ENCODE measurements around the gene NEURL1. TPM values are rescaled to one million over a fixed set of nuclear protein-coding genes. Genes with fewer than 3 reads are reported as not detected.

The NEURL1 gene
- total and polyA plus RNA-seq, 4 donors: 0.14 to 2.0 (median 0.74) TPM

GRCh38 chr10:103510046-103510685, 16.7 kb downstream of the NEURL1 start:
- no peak for DNase-seq
- H3K4me1 ChIP-seq (ENCODE audit: control insufficient read depth in 5 of 5, insufficient read depth in 5 of 5, low read length in 5 of 5): no peaks in the 10 kb centered on the region
- no peak overlapping the region for H3K27ac ChIP-seq (ENCODE audit: low read depth in 1 of 2, low read length in 1 of 2)
- H3K36me3 ChIP-seq (ENCODE audit: control insufficient read depth in 4 of 4, insufficient read depth in 4 of 4, low read length in 4 of 4): no peaks in the 10 kb centered on the region
- 91 to 94% methylated on average over 8 of the region's 8 CpGs for WGBS, 2 donors
- H3K9me3 ChIP-seq (ENCODE audit: control insufficient read depth in 4 of 4, insufficient read depth in 3 of 4, low read length in 3 of 4): no peaks in the 10 kb centered on the region
- no peak overlapping the region for H3K9ac ChIP-seq (ENCODE audit: insufficient read depth in 1 of 2, low read length in 2 of 2)
- no peak for ATAC-seq (ENCODE audit: insufficient read depth, low FRiP score)
- no peak overlapping the region for H3K4me3 ChIP-seq
- TF ChIP-seq CTCF (IDR thresholded peaks at IDR 0.05; ENCODE audit: control extremely low read depth, extremely low read depth): no peak
- H3K27me3 ChIP-seq (ENCODE audit: control insufficient read depth in 3 of 3, insufficient read depth in 3 of 3, low read length in 2 of 3): peaks cover 0 to 4% (median 0%) of the 10 kb centered on the region in 3 donors

GRCh38 chr10:103510791-103511752, 17.6 kb downstream of the NEURL1 start:
- Histone ChIP-seq H3K4me3 (no peak overlapping the region), H3K27ac (ENCODE audit: low read depth in 1 of 2, low read length in 1 of 2) (no peak overlapping the region), H3K4me1 (ENCODE audit: control insufficient read depth in 5 of 5, insufficient read depth in 5 of 5, low read length in 5 of 5) (no peaks in the 10 kb centered on the region), H3K36me3 (ENCODE audit: control insufficient read depth in 4 of 4, insufficient read depth in 4 of 4, low read length in 4 of 4) (no peaks in the 10 kb centered on the region), H3K27me3 (ENCODE audit: control insufficient read depth in 3 of 3, insufficient read depth in 3 of 3, low read length in 2 of 3) (no peaks in the 10 kb centered on the region), H3K9ac (ENCODE audit: insufficient read depth in 1 of 2, low read length in 2 of 2) (no peak overlapping the region), H3K9me3 (ENCODE audit: control insufficient read depth in 4 of 4, insufficient read depth in 3 of 4, low read length in 3 of 4) (no peaks in the 10 kb centered on the region)
- TF ChIP-seq CTCF (IDR thresholded peaks at IDR 0.05; ENCODE audit: control extremely low read depth, extremely low read depth): no peak
- ATAC-seq (ENCODE audit: insufficient read depth, low FRiP score): no peak
- 92 to 94% methylated on average over 10 of the region's 10 CpGs for WGBS, 2 donors
- DNase-seq: no peak

- no peak overlapping the region for H3K4me3 ChIP-seq
- H3K36me3 ChIP-seq (ENCODE audit: control insufficient read depth in 4 of 4, insufficient read depth in 4 of 4, low read length in 4 of 4): no peaks in the 10 kb centered on the region
- no peak for DNase-seq
- no peaks in the 10 kb centered on the region for H3K9me3 ChIP-seq (ENCODE audit: control insufficient read depth in 4 of 4, insufficient read depth in 3 of 4, low read length in 3 of 4)
- H3K27ac ChIP-seq (ENCODE audit: low read depth in 1 of 2, low read length in 1 of 2): no peak overlapping the region
- no peak overlapping the region for H3K9ac ChIP-seq (ENCODE audit: insufficient read depth in 1 of 2, low read length in 2 of 2)
- no peak for TF ChIP-seq CTCF (IDR thresholded peaks at IDR 0.05; ENCODE audit: control extremely low read depth, extremely low read depth)
- peaks cover 0 to 2% (median 0%) of the 10 kb centered on the region in 5 donors for H3K4me1 ChIP-seq (ENCODE audit: control insufficient read depth in 5 of 5, insufficient read depth in 5 of 5, low read length in 5 of 5)
- H3K27me3 ChIP-seq (ENCODE audit: control insufficient read depth in 3 of 3, insufficient read depth in 3 of 3, low read length in 2 of 3): no peaks in the 10 kb centered on the region
- no peak for ATAC-seq (ENCODE audit: insufficient read depth, low FRiP score)
Observed at GRCh38 chr10:103512166-103512565, 18.7 kb downstream of the NEURL1 start.
